Mesenchymal stem cell (in vitro differentiated cells and primary cell): ENCODE results near the gene FAM184A.

ENCODE experiments used
- DNase-seq: peaks from one replicate; pipeline ENCODE4 v3.0.0-alpha.2; 2013
- H2AFZ ChIP-seq: one replicate; pipeline ENCODE4 v1.6.1; 2013; ENCODE audit warnings: low read depth, mild to moderate bottlenecking, control low read depth, inconsistent platforms, low read length, moderate library complexity
- H2AK5ac ChIP-seq: 2 replicates; pipeline ENCODE4 v1.6.1; 2013; ENCODE audit warnings: low read length, moderate library complexity, mild to moderate bottlenecking, inconsistent platforms; ENCODE audit not compliant: severe bottlenecking
- H2BK120ac ChIP-seq: one replicate; pipeline ENCODE4 v1.6.1; 2013; ENCODE audit warnings: low read depth, mild to moderate bottlenecking, inconsistent platforms, low read length, moderate library complexity
- H2BK12ac ChIP-seq, 2 experiments: one replicate each; pipeline ENCODE4 v1.6.1; 2013; ENCODE audit warnings: inconsistent platforms in 2 of 2, low read length in 2 of 2, mild to moderate bottlenecking in 2 of 2, moderate library complexity in 2 of 2, control low read depth in 1 of 2
- H2BK15ac ChIP-seq: one replicate; pipeline ENCODE4 v1.6.1; 2013; ENCODE audit warnings: mild to moderate bottlenecking, low read depth, inconsistent platforms; ENCODE audit not compliant: poor library complexity, severe bottlenecking
- H2BK5ac ChIP-seq: 2 replicates; pipeline ENCODE4 v1.6.1; 2013; ENCODE audit warnings: low read depth, mild to moderate bottlenecking, low read length, control low read depth, inconsistent platforms; ENCODE audit not compliant: poor library complexity, severe bottlenecking
- H3K14ac ChIP-seq, 2 experiments: one replicate each; pipeline ENCODE4 v1.6.1; 2013; ENCODE audit warnings: inconsistent platforms in 2 of 2, low read length in 2 of 2, control low read depth in 1 of 2, mild to moderate bottlenecking in 1 of 2, moderate library complexity in 1 of 2
- H3K18ac ChIP-seq, 2 experiments: one replicate each; pipeline ENCODE4 v1.6.1; 2013; ENCODE audit warnings: inconsistent platforms in 2 of 2, low read length in 2 of 2, control low read depth in 1 of 2, low read depth in 1 of 2, mild to moderate bottlenecking in 1 of 2
- H3K23ac ChIP-seq, 2 experiments: one replicate each; pipeline ENCODE4 v1.6.1; 2013; ENCODE audit warnings: inconsistent platforms in 2 of 2, low read length in 2 of 2, mild to moderate bottlenecking in 2 of 2, moderate library complexity in 2 of 2, control low read depth in 1 of 2
- H3K27ac ChIP-seq: 2 replicates; pipeline ENCODE4 v1.5.1; 2013; ENCODE audit warnings: mild to moderate bottlenecking, moderate library complexity, low read length, control low read depth, inconsistent platforms; ENCODE audit not compliant: poor library complexity, severe bottlenecking
- H3K27me3 ChIP-seq, 2 experiments: 2 replicates each; pipeline versions ENCODE4 v1.6.1 to v1.7.0; 2013; ENCODE audit warnings: low read length in 2 of 2, mild to moderate bottlenecking in 2 of 2, moderate library complexity in 2 of 2, control low read depth in 1 of 2, inconsistent platforms in 1 of 2; ENCODE audit not compliant: control insufficient read depth in 1 of 2, insufficient read depth in 1 of 2
- H3K36me3 ChIP-seq, 2 experiments: 2 replicates each; pipeline versions ENCODE4 v1.6.1 to v1.7.0; 2013; ENCODE audit warnings: low read length in 2 of 2, control low read depth in 1 of 2, inconsistent platforms in 1 of 2, low read depth in 1 of 2, mild to moderate bottlenecking in 1 of 2; ENCODE audit not compliant: insufficient read depth in 2 of 2, control insufficient read depth in 1 of 2
- H3K4ac ChIP-seq, 2 experiments: one replicate each; pipeline ENCODE4 v1.6.1; 2013; ENCODE audit warnings: inconsistent platforms in 2 of 2, low read length in 2 of 2, mild to moderate bottlenecking in 2 of 2, moderate library complexity in 2 of 2, control low read depth in 1 of 2, low read depth in 1 of 2
- H3K4me1 ChIP-seq: 2 replicates; pipeline ENCODE4 v1.6.1; 2013; ENCODE audit warnings: low read depth, low read length, control low read depth; ENCODE audit not compliant: control insufficient read depth, insufficient read depth
- H3K4me2 ChIP-seq: 2 replicates; pipeline ENCODE4 v1.6.1; 2013; ENCODE audit warnings: low read length, mild to moderate bottlenecking, inconsistent platforms; ENCODE audit not compliant: poor library complexity, severe bottlenecking
- H3K4me3 ChIP-seq, 2 experiments: 2 replicates each; pipeline versions ENCODE4 v1.5.1 to v1.7.0; 2013; ENCODE audit warnings: low read length in 2 of 2, mild to moderate bottlenecking in 2 of 2, control low read depth in 1 of 2, low read depth in 1 of 2; ENCODE audit not compliant: insufficient read depth in 1 of 2
- H3K79me1 ChIP-seq: replicated peaks from 2 replicates; pipeline ENCODE4 v1.6.1; 2013; ENCODE audit warnings: mild to moderate bottlenecking, control low read depth, low read length, inconsistent platforms; ENCODE audit not compliant: poor library complexity, severe bottlenecking
- H3K9ac ChIP-seq: 2 replicates; pipeline ENCODE4 v1.7.0; 2013; ENCODE audit warnings: mild to moderate bottlenecking, low read length, moderate library complexity
- H3K9me3 ChIP-seq: 2 replicates; pipeline ENCODE4 v1.7.0; 2013; ENCODE audit warnings: mild to moderate bottlenecking, low read length; ENCODE audit not compliant: control insufficient read depth
- H4K8ac ChIP-seq: one replicate; pipeline ENCODE4 v1.6.1; 2013; ENCODE audit warnings: inconsistent platforms, mild to moderate bottlenecking, low read length, moderate library complexity
- H4K91ac ChIP-seq: one replicate; pipeline ENCODE4 v1.6.1; 2013; ENCODE audit warnings: mild to moderate bottlenecking, low read length, inconsistent platforms
- WGBS: methylation state at CpG from one replicate; pipeline ENCODE4 v1.1.7; 2013; ENCODE audit warnings: mixed read lengths; 5-methylcytosine and 5-hydroxymethylcytosine counted together

FAM184A gene

DNA sequence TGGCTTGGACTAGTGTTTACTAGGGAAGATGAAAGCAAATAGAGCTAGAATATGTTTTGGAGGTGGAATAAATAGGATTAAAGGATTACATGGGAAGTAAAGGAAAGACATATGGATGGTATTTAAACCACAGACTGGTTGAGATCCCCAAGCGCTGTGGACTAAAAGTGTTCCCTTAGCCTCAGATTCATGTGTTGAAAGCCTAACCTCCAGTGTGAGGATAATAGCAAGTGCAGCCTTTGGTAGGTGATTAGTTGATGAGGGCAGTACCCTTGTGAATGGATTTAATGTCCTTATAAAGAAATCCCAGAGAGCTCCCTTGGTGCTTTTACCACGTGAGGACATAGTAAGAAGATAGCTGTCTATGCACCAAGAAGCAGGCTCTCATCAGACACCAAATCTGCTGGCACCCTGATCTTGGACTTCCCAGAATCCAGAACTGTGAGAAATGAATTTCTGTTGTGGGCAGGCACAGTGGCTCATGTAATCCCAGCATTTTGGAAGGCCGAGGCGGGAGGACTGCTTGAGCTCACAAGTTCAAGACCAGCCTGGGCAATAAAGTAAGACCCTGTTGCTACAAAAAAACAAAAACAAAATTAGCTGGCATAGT is 86.2 kb downstream of the FAM184A start:
- no peak overlapping the region for H2AFZ ChIP-seq
- H3K4me1 ChIP-seq = no peaks in the 10 kb centered on the region
- H2BK15ac ChIP-seq = no peak overlapping the region
- no peaks in the 10 kb centered on the region for H3K79me1 ChIP-seq
- no peak overlapping the region for H4K8ac ChIP-seq
- H3K27me3 ChIP-seq = no peaks in the 10 kb centered on the region
- H3K36me3 ChIP-seq = no peaks in the 10 kb centered on the region
- H3K9me3 ChIP-seq = no peaks in the 10 kb centered on the region
- no peak overlapping the region for H3K27ac ChIP-seq
- H4K91ac ChIP-seq = no peak overlapping the region
- H2BK5ac ChIP-seq = no peak overlapping the region
- 88% methylated on average over 4 of the region's 4 CpGs for WGBS
- DNase-seq = no peak
- no peak overlapping the region for H3K4ac ChIP-seq
- H3K9ac ChIP-seq = no peak overlapping the region
- H2BK120ac ChIP-seq = no peak overlapping the region
- H3K23ac ChIP-seq = no peak overlapping the region
- H3K18ac ChIP-seq = no peak overlapping the region
- H2BK12ac ChIP-seq = no peak overlapping the region
- H3K14ac ChIP-seq = no peak overlapping the region
- H3K4me2 ChIP-seq = no peak overlapping the region
- H2AK5ac ChIP-seq = no peak overlapping the region
- H3K4me3 ChIP-seq = no peak overlapping the region

DNA sequence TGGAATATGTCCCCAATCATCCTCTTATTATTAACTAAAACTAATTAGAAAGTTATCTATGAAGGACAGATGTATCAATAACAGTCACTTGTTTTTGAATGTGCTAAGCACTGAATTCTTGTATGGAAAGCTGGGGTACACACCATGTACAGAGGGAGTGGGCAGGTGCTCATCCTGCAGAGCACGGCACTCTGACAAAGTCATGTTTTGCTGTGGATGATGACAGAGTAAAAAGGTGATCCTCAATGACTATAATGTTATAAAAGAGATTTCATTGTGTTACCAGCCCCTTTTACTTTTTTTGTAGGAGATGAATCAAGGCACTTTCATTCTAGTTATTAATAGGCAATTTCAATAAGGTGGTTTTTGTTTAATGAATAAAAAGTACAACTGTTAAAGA is 92.2 kb downstream of the FAM184A start:
- Histone ChIP-seq H3K4ac (no peak overlapping the region), H2AK5ac (no peak overlapping the region), H3K9ac (no peak overlapping the region), H3K18ac (no peak overlapping the region), H2BK15ac (no peak overlapping the region), H3K4me1 (no peaks in the 10 kb centered on the region), H2AFZ (no peak overlapping the region), H2BK120ac (no peak overlapping the region), H3K23ac (no peak overlapping the region), H3K9me3 (no peaks in the 10 kb centered on the region), H2BK12ac (no peak overlapping the region), H3K4me3 (no peak overlapping the region), H3K27ac (no peak overlapping the region), H4K8ac (no peak overlapping the region), H4K91ac (no peak overlapping the region), H3K4me2 (no peak overlapping the region), H2BK5ac (no peak overlapping the region), H3K79me1 (no peaks in the 10 kb centered on the region), H3K36me3 (no peaks in the 10 kb centered on the region), H3K27me3 (no peaks in the 10 kb centered on the region), H3K14ac (no peak overlapping the region)
- WGBS = 100% methylated on average over 1 of the region's 1 CpG
- DNase-seq = no peak

DNA sequence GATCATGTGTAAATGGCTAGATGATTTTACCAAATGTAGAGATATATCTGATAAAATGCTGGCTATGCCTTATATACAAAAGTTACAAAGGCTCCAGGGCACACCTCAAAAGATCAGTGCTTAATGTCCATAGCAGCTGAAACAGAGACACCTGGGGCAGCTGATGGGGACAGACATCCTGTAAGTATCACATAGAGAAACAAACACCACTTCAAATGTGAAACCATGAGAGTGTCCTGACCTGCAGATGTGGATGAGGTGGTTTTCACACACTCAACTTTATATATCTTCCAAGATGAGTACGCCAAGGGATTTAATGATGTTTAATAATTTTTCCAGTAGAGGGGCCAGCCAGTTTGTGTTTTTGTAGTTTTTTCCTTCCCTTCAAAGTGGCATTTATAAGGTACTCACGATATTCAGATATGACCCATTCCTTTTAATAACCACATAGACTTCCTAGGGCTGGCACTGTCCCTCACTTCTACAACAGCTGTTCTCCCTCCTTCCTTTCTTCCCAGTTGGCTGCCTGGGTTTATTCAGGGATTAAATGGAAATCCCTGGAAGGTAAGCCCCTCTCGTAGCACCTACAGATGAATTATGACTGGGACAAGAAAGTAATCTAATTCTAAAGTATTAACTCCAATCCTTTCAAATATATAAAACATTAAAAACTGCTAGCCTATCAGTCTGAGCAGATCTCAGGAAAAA is 93.2 kb downstream of the FAM184A start:
- Histone ChIP-seq H2BK12ac (no peak overlapping the region), H3K27ac (no peak overlapping the region), H3K23ac (no peak overlapping the region), H2BK5ac (no peak overlapping the region), H3K14ac (no peak overlapping the region), H3K36me3 (no peaks in the 10 kb centered on the region), H2AFZ (no peak overlapping the region), H3K9ac (no peak overlapping the region), H2AK5ac (no peak overlapping the region), H3K79me1 (no peaks in the 10 kb centered on the region), H3K9me3 (no peaks in the 10 kb centered on the region), H3K4ac (no peak overlapping the region), H3K27me3 (no peaks in the 10 kb centered on the region), H3K4me2 (no peak overlapping the region), H3K18ac (no peak overlapping the region), H2BK120ac (no peak overlapping the region), H3K4me3 (no peak overlapping the region), H4K91ac (no peak overlapping the region), H3K4me1 (no peaks in the 10 kb centered on the region), H4K8ac (no peak overlapping the region), H2BK15ac (no peak overlapping the region)
- 100% methylated on average over 1 of the region's 3 CpGs for WGBS
- no peak for DNase-seq

DNA sequence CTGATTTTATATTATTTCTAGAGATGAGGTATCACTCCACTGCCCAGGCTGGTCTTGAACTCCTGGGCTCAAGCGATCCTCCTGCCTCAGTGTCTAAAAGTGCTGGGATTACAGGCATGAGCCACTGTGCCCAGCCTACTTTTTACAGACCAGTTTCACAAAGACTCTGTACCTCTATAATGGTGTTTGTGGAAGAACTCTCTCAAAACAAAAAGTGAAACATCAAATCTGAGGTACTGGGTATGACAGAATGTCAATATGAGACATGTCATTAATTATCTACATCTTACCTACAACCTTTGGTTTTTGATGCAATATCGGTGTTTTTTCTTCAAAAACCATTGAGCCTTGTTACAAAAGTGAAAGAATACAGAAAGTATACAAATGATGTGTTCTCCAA is 94.1 kb downstream of the FAM184A start:
- no peak overlapping the region for H3K27ac ChIP-seq
- H3K4me3 ChIP-seq = no peak overlapping the region
- H2AFZ ChIP-seq = no peak overlapping the region
- H3K14ac ChIP-seq = no peak overlapping the region
- H3K4me1 ChIP-seq = no peaks in the 10 kb centered on the region
- no peak overlapping the region for H3K4ac ChIP-seq
- H3K9ac ChIP-seq = no peak overlapping the region
- no peak overlapping the region for H3K4me2 ChIP-seq
- no peaks in the 10 kb centered on the region for H3K9me3 ChIP-seq
- H4K91ac ChIP-seq = no peak overlapping the region
- H2AK5ac ChIP-seq = no peak overlapping the region
- no peak overlapping the region for H3K18ac ChIP-seq
- no peak overlapping the region for H4K8ac ChIP-seq
- no peaks in the 10 kb centered on the region for H3K36me3 ChIP-seq
- H2BK5ac ChIP-seq = no peak overlapping the region
- H3K23ac ChIP-seq = no peak overlapping the region
- H2BK120ac ChIP-seq = no peak overlapping the region
- no peaks in the 10 kb centered on the region for H3K27me3 ChIP-seq
- no peak overlapping the region for H2BK12ac ChIP-seq
- no peaks in the 10 kb centered on the region for H3K79me1 ChIP-seq
- WGBS = 100% methylated on average over 1 of the region's 2 CpGs
- H2BK15ac ChIP-seq = no peak overlapping the region
- no peak for DNase-seq
